ENCODE results near the gene CCDC17.

Gene CCDC17

DNA sequence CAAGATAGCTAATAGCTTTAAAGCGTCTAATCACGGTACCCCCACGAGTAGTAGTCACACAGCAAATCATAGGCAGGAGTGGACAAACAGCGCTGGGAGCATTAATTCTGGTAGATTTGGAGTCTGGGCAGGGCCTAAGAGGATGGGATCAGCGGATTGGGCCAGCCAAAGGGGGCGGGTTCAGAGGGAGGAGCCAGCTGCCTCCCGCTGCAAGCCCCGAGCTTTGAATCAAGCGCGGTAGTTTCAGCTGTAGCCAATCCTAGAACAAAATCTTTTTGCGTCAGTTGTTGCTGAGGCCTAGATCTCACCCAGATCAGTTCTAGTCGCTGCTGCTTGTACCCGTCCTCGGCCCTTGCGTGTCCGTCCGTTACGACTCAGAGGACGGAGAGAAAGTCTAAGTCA lies 40.6 kb downstream of the CCDC17 start:
- DNase-seq = peak; percentile 96 to 98 (median 98)

DNA sequence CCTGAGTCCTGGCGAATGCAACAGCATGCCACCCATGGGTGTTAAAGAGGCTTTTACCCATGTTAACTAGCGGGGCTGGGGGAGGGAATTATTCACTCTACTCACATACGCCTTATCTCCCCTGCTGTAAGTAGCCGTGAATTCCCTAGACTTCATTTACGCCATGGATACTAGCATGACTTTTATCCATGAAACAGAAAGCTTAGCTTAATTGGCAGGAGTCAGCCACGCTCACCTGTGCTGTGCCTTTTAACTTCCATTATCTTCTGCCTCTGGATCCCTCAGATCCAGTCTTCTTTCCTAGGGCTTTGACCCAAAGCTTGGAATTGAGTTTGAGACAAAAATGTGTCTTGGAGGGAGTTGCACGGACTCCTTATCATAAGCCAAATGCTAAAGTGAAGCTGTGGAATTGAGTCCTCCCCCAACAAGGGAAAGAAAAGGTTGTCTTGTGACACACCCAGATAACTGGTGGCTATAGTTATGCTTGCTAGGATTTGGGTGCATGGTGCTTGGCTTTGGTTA lies 49.7 kb downstream of the CCDC17 start:
- no peak for DNase-seq

DNA sequence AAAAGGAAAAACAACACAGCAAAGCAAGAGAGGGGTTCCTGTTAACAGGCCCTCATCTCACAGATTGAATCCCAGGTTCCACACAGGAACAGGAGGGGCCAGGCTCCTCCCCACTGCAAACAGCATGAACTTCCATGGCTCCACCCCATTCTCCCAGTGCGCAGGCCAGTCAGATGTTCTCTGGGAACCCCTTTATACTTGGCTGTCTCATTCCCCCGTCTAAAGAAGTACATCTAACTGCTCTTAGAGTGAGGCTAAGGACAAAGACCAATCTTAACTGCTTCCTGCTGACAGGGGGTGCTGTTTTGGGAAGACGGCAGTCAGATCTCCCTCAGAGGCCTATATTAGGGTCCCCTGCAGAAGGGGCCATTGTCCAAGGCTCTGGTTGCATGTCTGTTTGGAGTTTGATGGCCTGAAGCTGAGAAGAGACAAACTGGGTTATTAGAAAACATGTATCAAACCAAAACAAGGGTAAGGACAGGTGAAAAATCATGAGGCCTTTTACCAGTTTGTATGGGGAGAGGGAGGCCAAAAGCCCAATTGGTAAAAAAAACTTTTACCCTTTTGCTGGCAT lies 50.5 kb downstream of the CCDC17 start:
- no peak for DNase-seq

DNA sequence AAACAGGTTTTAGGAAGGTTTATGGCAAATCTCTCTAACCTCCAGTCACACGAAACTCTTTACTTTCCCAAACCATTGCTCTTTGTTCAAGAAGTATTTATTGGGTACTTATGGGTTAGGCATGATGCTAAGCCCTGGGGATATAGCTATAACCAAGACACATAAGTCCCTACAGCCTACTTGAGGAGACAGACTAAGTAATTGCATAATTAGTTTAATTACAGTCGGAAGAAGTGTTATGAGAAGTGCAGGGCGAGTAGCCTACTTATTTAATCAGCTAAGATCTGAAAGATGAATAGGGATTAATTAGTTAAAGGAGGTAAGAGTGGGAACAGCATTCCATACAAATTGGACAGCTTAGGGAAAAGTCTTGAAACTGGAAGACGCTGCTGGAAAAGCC lies 53.2 kb downstream of the CCDC17 start:
- no peak for DNase-seq
